GM12801 (cell line): ENCODE data around the gene ZNF710.

Source experiments
- CTCF ChIP-seq: IDR thresholded peaks from one replicate; pipeline ENCODE4 v1.5.1; 2011; ENCODE audit warnings: control low read depth; ENCODE audit not compliant: insufficient read length; ENCODE audit errors: extremely low read depth

The ZNF710 gene

GRCh38 chr15:89984001-89984400 lies 17.1 kb upstream of the ZNF710 start:
- TF ChIP-seq CTCF, result no peak

- TF ChIP-seq CTCF, result no peak
These were observed 16.6 kb upstream of the ZNF710 start for GRCh38 chr15:89984421-89985010.

GRCh38 chr15:89985111-89985510 lies 16.0 kb upstream of the ZNF710 start:
- no peak for TF ChIP-seq CTCF

GRCh38 chr15:89991312-89991711 lies 9.8 kb upstream of the ZNF710 start:
- no peak for TF ChIP-seq CTCF

- no peak for TF ChIP-seq CTCF
These were observed 7.8 kb upstream of the ZNF710 start for GRCh38 chr15:89993349-89993748.

GRCh38 chr15:89997079-89997478 lies 4.0 kb upstream of the ZNF710 start:
- TF ChIP-seq CTCF, result no peak

GRCh38 chr15:89998141-89998661 lies 2.9 kb upstream of the ZNF710 start:
- TF ChIP-seq CTCF, result no peak
